GM18867 (cell line): ENCODE data around the gene INPP5A.

Source experiments
- ATAC-seq: cut with Tn5 transposase; IDR thresholded peaks from one replicate; pipeline ENCODE4 v1.9.1; 2021; ENCODE audit warnings: mild to moderate bottlenecking, moderate library complexity; ENCODE audit not compliant: unreplicated experiment

INPP5A gene

GRCh38 chr10:132827861-132828539 lies 290.4 kb downstream of the INPP5A start:
- no peak for ATAC-seq

GRCh38 chr10:132828681-132829080 lies 291.1 kb downstream of the INPP5A start:
- no peak for ATAC-seq

DNA sequence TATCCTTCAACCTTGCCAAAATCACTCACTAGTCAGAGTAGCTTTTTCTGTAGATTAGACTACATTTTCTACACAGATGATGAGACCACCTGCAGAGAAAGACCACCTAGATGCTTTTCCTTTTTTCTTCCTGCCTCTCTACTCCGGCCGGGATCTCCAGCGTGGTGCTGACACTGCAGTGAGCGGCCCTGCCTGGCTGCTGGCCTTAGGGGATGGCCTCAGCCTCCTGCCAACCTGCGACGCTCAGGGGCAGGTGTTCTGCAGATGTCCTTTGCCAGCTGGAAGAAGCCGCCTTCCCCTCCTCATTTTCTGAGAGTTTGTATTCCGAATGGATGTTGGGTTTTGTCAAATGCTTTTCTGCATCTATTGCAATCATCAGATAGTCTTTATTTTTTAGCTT lies 291.8 kb downstream of the INPP5A start:
- no peak for ATAC-seq

GRCh38 chr10:132832186-132832969 lies 294.8 kb downstream of the INPP5A start:
- no peak for ATAC-seq
